HepG2 (cell line): ENCODE data around the gene ALMS1. TPM values are rescaled to one million over a fixed set of nuclear protein-coding genes. Genes with fewer than 3 reads are reported as not detected.

Experiments used
- CEBPB ChIP-seq: IDR thresholded peaks from 2 replicates; pipeline ENCODE4 v1.6.1; 2011; ENCODE audit warnings: low read depth, low read length, improper control_type of control experiment, borderline replicate concordance
- DRAP1 ChIP-seq: IDR thresholded peaks from 2 replicates; pipeline ENCODE4 v1.6.1; 2016; ENCODE audit warnings: missing genetic modification reagents, missing compliant biosample characterization
- EED ChIP-seq: sonication (generic); formaldehyde crosslinking; IDR thresholded peaks from 2 replicates; pipeline ENCODE4 v1.5.0; 2020; ENCODE audit warnings: mild to moderate bottlenecking, missing genetic modification reagents
- ELF3 ChIP-seq: IDR thresholded peaks from 2 replicates; pipeline ENCODE4 v1.6.1; 2016; ENCODE audit warnings: missing genetic modification reagents, missing compliant biosample characterization
- GFI1 ChIP-seq: sonication (generic); formaldehyde crosslinking; IDR thresholded peaks from 2 replicates; pipeline ENCODE4 v1.5.0; 2020; ENCODE audit warnings: missing genetic modification reagents, mild to moderate bottlenecking, borderline replicate concordance
- HMG20A ChIP-seq: IDR thresholded peaks from 2 replicates; pipeline ENCODE4 v1.6.1; 2016; ENCODE audit warnings: borderline replicate concordance
- KAT8 ChIP-seq: IDR thresholded peaks from 2 replicates; pipeline ENCODE4 v1.6.1; 2016; ENCODE audit warnings: missing genetic modification reagents, missing compliant biosample characterization
- NFIC ChIP-seq: IDR thresholded peaks from 2 replicates; pipeline ENCODE4 v1.6.1; 2012; ENCODE audit warnings: mild to moderate bottlenecking, low read length, inconsistent platforms
- PAXIP1 ChIP-seq: sonication (generic); formaldehyde crosslinking; conservative IDR thresholded peaks from 2 replicates; pipeline ENCODE4 v1.4.0; 2020; ENCODE audit warnings: mild to moderate bottlenecking, missing genetic modification reagents, moderate library complexity
- REL ChIP-seq: sonication (generic); formaldehyde crosslinking; conservative IDR thresholded peaks from 2 replicates; pipeline ENCODE4 v1.8.0; 2022; ENCODE audit warnings: mild to moderate bottlenecking, missing genetic modification reagents, moderate library complexity
- SIX1 ChIP-seq: sonication (generic); formaldehyde crosslinking; IDR thresholded peaks from 2 replicates; pipeline ENCODE4 v1.4.0; 2020; ENCODE audit warnings: missing genetic modification reagents, borderline replicate concordance
- SKIL ChIP-seq: sonication (generic); formaldehyde crosslinking; IDR thresholded peaks from 2 replicates; pipeline ENCODE4 v1.8.0; 2022; ENCODE audit warnings: missing genetic modification reagents, mild to moderate bottlenecking, moderate library complexity, borderline replicate concordance
- SNAPC2 ChIP-seq: sonication (generic); formaldehyde crosslinking; IDR thresholded peaks from 2 replicates; pipeline ENCODE4 v1.8.1; 2022; ENCODE audit warnings: mild to moderate bottlenecking, missing genetic modification reagents
- TGIF2 ChIP-seq: IDR thresholded peaks from 2 replicates; pipeline ENCODE4 v1.6.1; 2016; ENCODE audit warnings: control low read depth, missing compliant biosample characterization
- ZNF260 ChIP-seq: sonication (generic); formaldehyde crosslinking; IDR thresholded peaks from 2 replicates; pipeline ENCODE4 v1.4.0; 2020; ENCODE audit warnings: missing genetic modification reagents, low read depth, mild to moderate bottlenecking, borderline replicate concordance
- ZNF331 ChIP-seq: sonication (generic); formaldehyde crosslinking; IDR thresholded peaks from 2 replicates; pipeline ENCODE4 v1.4.0; 2020; ENCODE audit warnings: missing genetic modification reagents
- ZNF33B ChIP-seq: sonication (generic); formaldehyde crosslinking; IDR thresholded peaks from 2 replicates; pipeline ENCODE4 v1.5.1; 2020; ENCODE audit warnings: mild to moderate bottlenecking, missing genetic modification reagents
- ZNF468 ChIP-seq: sonication (generic); formaldehyde crosslinking; IDR thresholded peaks from 2 replicates; pipeline ENCODE4 v1.8.0; 2022; ENCODE audit warnings: mild to moderate bottlenecking, moderate library complexity, missing genetic modification reagents
- ZNF614 ChIP-seq: IDR thresholded peaks from 2 replicates; pipeline ENCODE4 v1.6.1; 2018; ENCODE audit warnings: missing biosample characterization, missing genetic modification reagents, inconsistent platforms, borderline replicate concordance
- polyA plus RNA-seq, 8 experiments: library from polyadenylated mRNA; depleted of rRNA in 3 of 8; stranded (reverse) in 7 of 8; unstranded in 1 of 8; fragments of >200 nt; fragmentation: Illumina TruSeq in 4 of 8; extraction: Trizol in 4 of 8; gene quantifications; 2 replicates each; pipeline versions ENCODE4 v1.2.1 to v1.2.3, GENCODE V29; 2011 to 2016; ENCODE audit warnings: low read depth in 4 of 8, missing spikeins in 1 of 8, mixed read lengths in 1 of 8; ENCODE audit not compliant: insufficient read depth in 1 of 8
- total RNA-seq, 5 experiments: library from RNA; depleted of rRNA; stranded (reverse); fragments of >200 nt; fragmentation: Illumina TruSeq; extraction: Trizol; gene quantifications; 2 replicates each; pipeline ENCODE4 v1.2.3, GENCODE V29; 2016; ENCODE audit warnings: low read depth in 1 of 5
- TF ChIP-seq, protein P1 (sequence below): sonication (generic); formaldehyde crosslinking; IDR thresholded peaks from 2 replicates; pipeline ENCODE4 v1.4.0; 2020; ENCODE audit warnings: mild to moderate bottlenecking, missing genetic modification reagents
- TF ChIP-seq, protein P2 (sequence below): sonication (generic); formaldehyde crosslinking; IDR thresholded peaks from 2 replicates; pipeline ENCODE4 v1.8.1; 2023; ENCODE audit warnings: missing genetic modification reagents, inconsistent platforms, borderline replicate concordance

ALMS1 gene
- total and polyA plus RNA-seq, 2 of the 13 experiments (the other 11 are each of a cell fraction or from before 2014, with no cell fraction given): 12.9 to 21.2 TPM

- TF ChIP-seq ZNF33B (CRISPR knock-in tag) (no peak), HMG20A (CRISPR knock-in tag) (peak; percentile 59; the same call in 1 of the 2 replicates), TGIF2 (CRISPR knock-in tag) (no peak), ZNF468 (CRISPR knock-in tag) (no peak), SKIL (CRISPR knock-in tag) (no peak), KAT8 (CRISPR knock-in tag) (0 out of 2 replicates have a peak, but pooled peaks have one; percentile 23), ZNF614 (CRISPR knock-in tag) (0 out of 2 replicates have a peak, but pooled peaks have one; percentile 45), NFIC (peak; percentile 36; the same call in 1 of the 2 replicates), PAXIP1 (peak; percentile 57; the same call in 1 of the 2 replicates), ZNF331 (CRISPR knock-in tag) (peak; percentile 54; the same call in 1 of the 2 replicates), REL (CRISPR knock-in tag) (no peak), ELF3 (CRISPR knock-in tag) (peak; percentile 93), DRAP1 (0 out of 2 replicates have a peak, but pooled peaks have one; percentile 24), CEBPB (peak; percentile 65), EED (CRISPR knock-in tag) (no peak), ZNF260 (CRISPR knock-in tag) (no peak), SNAPC2 (CRISPR knock-in tag) (no peak), SIX1 (CRISPR knock-in tag) (peak; percentile 24; the same call in 1 of the 2 replicates), GFI1 (no peak)
- TF ChIP-seq, protein P1, sequence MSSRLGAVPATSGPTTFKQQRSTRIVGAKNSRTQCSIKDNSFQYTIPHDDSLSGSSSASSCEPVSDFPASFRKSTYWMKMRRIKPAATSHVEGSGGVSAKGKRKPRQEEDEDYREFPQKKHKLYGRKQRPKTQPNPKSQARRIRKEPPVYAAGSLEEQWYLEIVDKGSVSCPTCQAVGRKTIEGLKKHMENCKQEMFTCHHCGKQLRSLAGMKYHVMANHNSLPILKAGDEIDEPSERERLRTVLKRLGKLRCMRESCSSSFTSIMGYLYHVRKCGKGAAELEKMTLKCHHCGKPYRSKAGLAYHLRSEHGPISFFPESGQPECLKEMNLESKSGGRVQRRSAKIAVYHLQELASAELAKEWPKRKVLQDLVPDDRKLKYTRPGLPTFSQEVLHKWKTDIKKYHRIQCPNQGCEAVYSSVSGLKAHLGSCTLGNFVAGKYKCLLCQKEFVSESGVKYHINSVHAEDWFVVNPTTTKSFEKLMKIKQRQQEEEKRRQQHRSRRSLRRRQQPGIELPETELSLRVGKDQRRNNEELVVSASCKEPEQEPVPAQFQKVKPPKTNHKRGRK (CRISPR knock-in tag): no peak
- TF ChIP-seq, protein P2, sequence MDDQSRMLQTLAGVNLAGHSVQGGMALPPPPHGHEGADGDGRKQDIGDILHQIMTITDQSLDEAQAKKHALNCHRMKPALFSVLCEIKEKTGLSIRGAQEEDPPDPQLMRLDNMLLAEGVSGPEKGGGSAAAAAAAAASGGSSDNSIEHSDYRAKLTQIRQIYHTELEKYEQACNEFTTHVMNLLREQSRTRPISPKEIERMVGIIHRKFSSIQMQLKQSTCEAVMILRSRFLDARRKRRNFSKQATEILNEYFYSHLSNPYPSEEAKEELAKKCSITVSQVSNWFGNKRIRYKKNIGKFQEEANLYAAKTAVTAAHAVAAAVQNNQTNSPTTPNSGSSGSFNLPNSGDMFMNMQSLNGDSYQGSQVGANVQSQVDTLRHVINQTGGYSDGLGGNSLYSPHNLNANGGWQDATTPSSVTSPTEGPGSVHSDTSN (CRISPR knock-in tag): no peak
Measured at GRCh38 chr2:73444202-73444601, 58.6 kb downstream of the ALMS1 start (continued).
